Smooth muscle cell (in vitro differentiated cells): ENCODE measurements around the gene DDX39B. TPM values are rescaled to one million over a fixed set of nuclear protein-coding genes. Genes with fewer than 3 reads are reported as not detected.

Experiments
- DNase-seq: peaks from one replicate; lab custom pipeline; 2025; ENCODE audit not compliant: unreplicated experiment; lab: John Stamatoyannopoulos, UW
- H2AFZ ChIP-seq: fragments of 200-600 bp; sonication (generic); 2 replicates; pipeline ENCODE4 v1.6.0; 2016; ENCODE audit warnings: antibody characterized with exemption, low read depth, mild to moderate bottlenecking
- H3F3A ChIP-seq: fragments of 200-600 bp; sonication (generic); 2 replicates; pipeline ENCODE4 v1.6.0; 2017; ENCODE audit warnings: antibody characterized with exemption, low read depth
- H3K27ac ChIP-seq: fragments of 200-600 bp; sonication (generic); 2 replicates; pipeline ENCODE4 v1.5.1; 2016; ENCODE audit warnings: low read depth, mild to moderate bottlenecking
- H3K27me3 ChIP-seq: fragments of 200-600 bp; sonication (generic); 2 replicates; pipeline ENCODE4 v1.6.1; 2016; ENCODE audit warnings: low read depth, mild to moderate bottlenecking
- H3K36me3 ChIP-seq: fragments of 200-600 bp; sonication (generic); 2 replicates; pipeline ENCODE4 v1.5.1; 2016; ENCODE audit warnings: low read depth
- H3K4me1 ChIP-seq: fragments of 200-600 bp; sonication (generic); 2 replicates; pipeline ENCODE4 v1.5.1; 2016; ENCODE audit warnings: low read depth
- H3K4me2 ChIP-seq: fragments of 200-600 bp; sonication (generic); 2 replicates; pipeline ENCODE4 v1.6.0; 2016; ENCODE audit warnings: mild to moderate bottlenecking
- H3K4me3 ChIP-seq: fragments of 200-600 bp; sonication (generic); 2 replicates; pipeline ENCODE4 v1.5.1; 2016; ENCODE audit warnings: mild to moderate bottlenecking
- H3K79me2 ChIP-seq: fragments of 200-600 bp; sonication (generic); 2 replicates; pipeline ENCODE4 v1.6.0; 2016; ENCODE audit warnings: low read depth, mild to moderate bottlenecking
- H3K9ac ChIP-seq: fragments of 200-600 bp; sonication (generic); 2 replicates; pipeline ENCODE4 v1.6.0; 2016; ENCODE audit warnings: low read depth
- H3K9me3 ChIP-seq: fragments of 200-600 bp; sonication (generic); replicated peaks from 2 replicates; pipeline ENCODE4 v1.5.1; 2016; ENCODE audit warnings: low read depth
- H4K20me1 ChIP-seq: fragments of 200-600 bp; sonication (generic); 2 replicates; pipeline ENCODE4 v1.6.0; 2016; ENCODE audit warnings: low read depth
- whole genome bisulfite sequencing: methylation state at CpG from one replicate; pipeline ENCODE4 v1.1.7; 2016; ENCODE audit warnings: low lambda C conversion rate; 5-methylcytosine and 5-hydroxymethylcytosine counted together
- polyA plus RNA-seq: library from polyadenylated mRNA; unstranded; fragments of >200 nt; fragmentation: Nextera tagmentation; extraction: Ambion mirVana; gene quantifications from 2 replicates; pipeline ENCODE4 v1.2.1, GENCODE V29; 2016
- total RNA-seq: library from RNA; depleted of rRNA; stranded (reverse); fragments of >200 nt; gene quantifications from 2 replicates; pipeline ENCODE4 v1.2.3, GENCODE V29; 2014
- TF ChIP-seq, protein P1 (sequence below): fragments of 200-600 bp; sonication (generic); IDR thresholded peaks from 2 replicates; pipeline ENCODE4 v1.5.1; 2017; ENCODE audit warnings: borderline replicate concordance, mild to moderate bottlenecking, antibody characterized with exemption; ENCODE audit not compliant: insufficient read depth, poor library complexity, severe bottlenecking

The DDX39B gene
- total and polyA plus RNA-seq, 2 experiments from 2014 or later = 117 to 153 TPM

DNA sequence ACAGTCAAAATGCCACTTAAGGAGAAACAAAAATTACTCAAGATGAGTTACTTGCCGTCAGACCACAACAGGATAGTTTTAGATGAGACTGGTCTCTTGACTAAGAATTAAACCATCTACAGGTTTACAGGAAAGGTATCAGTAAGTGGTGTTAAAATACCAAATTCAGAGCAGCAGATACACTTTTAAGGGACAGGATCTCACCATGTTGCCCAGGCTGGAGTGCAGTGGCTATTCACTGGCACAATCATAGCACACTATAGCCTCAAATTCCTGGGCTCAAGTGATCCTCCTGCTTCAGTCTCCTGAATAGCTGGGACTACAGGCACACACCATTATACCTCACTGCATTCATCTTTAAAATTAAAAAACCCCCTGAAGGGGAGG is 8.4 kb downstream of the DDX39B start:
- H3K79me2 ChIP-seq = peaks cover 32% of the 10 kb centered on the region
- TF ChIP-seq, protein P1, sequence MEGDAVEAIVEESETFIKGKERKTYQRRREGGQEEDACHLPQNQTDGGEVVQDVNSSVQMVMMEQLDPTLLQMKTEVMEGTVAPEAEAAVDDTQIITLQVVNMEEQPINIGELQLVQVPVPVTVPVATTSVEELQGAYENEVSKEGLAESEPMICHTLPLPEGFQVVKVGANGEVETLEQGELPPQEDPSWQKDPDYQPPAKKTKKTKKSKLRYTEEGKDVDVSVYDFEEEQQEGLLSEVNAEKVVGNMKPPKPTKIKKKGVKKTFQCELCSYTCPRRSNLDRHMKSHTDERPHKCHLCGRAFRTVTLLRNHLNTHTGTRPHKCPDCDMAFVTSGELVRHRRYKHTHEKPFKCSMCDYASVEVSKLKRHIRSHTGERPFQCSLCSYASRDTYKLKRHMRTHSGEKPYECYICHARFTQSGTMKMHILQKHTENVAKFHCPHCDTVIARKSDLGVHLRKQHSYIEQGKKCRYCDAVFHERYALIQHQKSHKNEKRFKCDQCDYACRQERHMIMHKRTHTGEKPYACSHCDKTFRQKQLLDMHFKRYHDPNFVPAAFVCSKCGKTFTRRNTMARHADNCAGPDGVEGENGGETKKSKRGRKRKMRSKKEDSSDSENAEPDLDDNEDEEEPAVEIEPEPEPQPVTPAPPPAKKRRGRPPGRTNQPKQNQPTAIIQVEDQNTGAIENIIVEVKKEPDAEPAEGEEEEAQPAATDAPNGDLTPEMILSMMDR = no peak
- H3F3A ChIP-seq = peaks cover 32% of the 10 kb centered on the region
- no peaks in the 10 kb centered on the region for H3K4me1 ChIP-seq
- no peak for DNase-seq
- H3K27ac ChIP-seq = no peak overlapping the region
- no peak overlapping the region for H3K4me2 ChIP-seq
- H3K4me3 ChIP-seq = no peak overlapping the region
- H3K27me3 ChIP-seq = no peaks in the 10 kb centered on the region
- H2AFZ ChIP-seq = no peak overlapping the region
- no peak overlapping the region for H3K9ac ChIP-seq
- peaks cover 27% of the 10 kb centered on the region for H3K36me3 ChIP-seq
- H3K9me3 ChIP-seq = no peaks in the 10 kb centered on the region
- WGBS = 95% methylated on average over 1 of the region's 1 CpG
- H4K20me1 ChIP-seq = peaks cover 92% of the 10 kb centered on the region

DNA sequence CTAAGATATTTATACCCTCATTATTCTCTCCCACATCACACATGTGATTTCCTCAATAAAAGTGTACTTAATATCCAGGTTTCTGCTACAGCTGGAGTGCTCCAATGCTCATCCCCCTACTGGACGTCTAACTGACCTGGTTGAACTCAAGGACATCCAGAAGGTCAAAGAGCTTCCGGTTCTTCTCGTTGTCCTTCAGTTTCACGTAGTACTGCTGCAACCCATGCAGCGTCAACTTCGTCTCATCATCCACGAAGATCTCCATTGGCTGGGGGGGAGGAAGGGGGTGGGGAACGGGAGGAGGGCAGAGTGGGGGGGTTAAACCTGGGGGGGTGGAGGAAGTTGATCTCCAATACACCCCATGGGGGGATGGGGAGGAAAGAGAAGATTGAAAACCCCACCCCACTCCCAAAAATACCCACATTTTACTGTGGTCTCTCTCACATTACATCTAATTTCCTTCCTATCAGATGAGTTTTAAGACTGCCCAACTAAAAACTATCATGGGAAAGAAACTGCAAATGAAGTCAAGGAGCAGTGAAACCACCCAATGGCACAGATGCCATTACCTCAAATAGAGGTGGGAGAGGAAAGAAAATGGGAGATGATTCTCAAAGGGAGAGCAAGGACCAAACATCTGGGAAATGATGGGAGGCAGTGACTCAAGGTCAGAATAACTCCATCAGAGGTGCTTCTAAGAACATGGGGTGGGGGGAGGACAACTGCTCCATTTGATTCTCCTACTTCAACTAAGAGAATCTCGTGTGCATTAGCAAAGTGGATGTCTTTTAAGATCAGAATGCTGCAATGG is 9.0 kb downstream of the DDX39B start:
- TF ChIP-seq, protein P1 = no peak
- WGBS = 90% methylated on average over 9 of the region's 9 CpGs
- Histone ChIP-seq H3K27me3 (no peaks in the 10 kb centered on the region), H3K27ac (no peak overlapping the region), H3K36me3 (peaks cover 27% of the 10 kb centered on the region), H3K4me3 (no peak overlapping the region), H3K9me3 (no peaks in the 10 kb centered on the region), H4K20me1 (peaks cover 86% of the 10 kb centered on the region), H3K4me1 (no peaks in the 10 kb centered on the region), H2AFZ (no peak overlapping the region), H3F3A (peaks cover 32% of the 10 kb centered on the region), H3K4me2 (no peak overlapping the region), H3K9ac (no peak overlapping the region), H3K79me2 (peaks cover 26% of the 10 kb centered on the region)
- no peak for DNase-seq

DNA sequence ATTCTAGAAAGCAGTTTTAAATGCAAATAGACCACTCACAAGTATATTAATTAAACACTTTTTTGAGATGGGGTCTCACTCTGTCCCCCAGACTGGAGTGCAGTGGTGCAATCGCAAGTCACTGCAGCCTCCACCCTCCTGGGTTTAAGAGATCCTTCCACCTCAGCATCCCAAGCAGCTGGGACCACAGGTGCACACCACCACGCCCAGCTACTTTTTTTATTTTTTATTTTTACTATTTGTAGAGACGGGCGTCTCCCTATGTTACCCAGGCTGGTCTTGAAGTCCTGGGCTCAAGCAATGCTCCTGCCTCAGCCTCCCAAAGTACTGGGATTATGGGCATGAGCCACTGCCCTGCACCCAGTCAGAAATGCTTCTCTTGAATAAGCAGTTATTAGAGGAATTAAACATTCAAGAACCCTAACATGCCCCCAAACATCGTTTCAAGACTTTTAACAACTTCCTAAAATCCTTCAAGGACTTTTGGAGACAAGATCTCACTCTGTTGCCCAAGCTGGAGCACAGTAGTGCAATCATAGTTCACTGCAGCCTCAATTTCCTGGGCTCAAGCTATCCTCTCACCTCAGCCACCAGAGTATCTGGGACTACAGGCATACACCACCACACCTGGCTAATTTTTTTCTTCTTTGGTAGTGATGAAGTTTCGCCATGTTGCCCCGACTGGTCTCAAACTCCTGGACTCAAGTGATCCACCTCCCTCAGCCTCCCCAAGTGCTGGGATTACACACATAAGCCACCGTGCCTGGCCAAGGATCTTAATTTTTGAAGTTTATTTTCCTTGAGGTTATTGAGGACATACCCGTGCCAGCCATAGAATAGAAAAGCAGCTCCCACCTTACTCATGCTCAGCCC is 9.8 kb downstream of the DDX39B start:
- Histone ChIP-seq H3K4me2 (no peak overlapping the region), H2AFZ (no peak overlapping the region), H3K27me3 (no peaks in the 10 kb centered on the region), H3K79me2 (peaks cover 18% of the 10 kb centered on the region), H3F3A (peaks cover 32% of the 10 kb centered on the region), H3K9ac (no peak overlapping the region), H3K36me3 (peaks cover 27% of the 10 kb centered on the region), H3K4me1 (no peaks in the 10 kb centered on the region), H3K4me3 (no peak overlapping the region), H4K20me1 (peaks cover 77% of the 10 kb centered on the region), H3K9me3 (no peaks in the 10 kb centered on the region), H3K27ac (no peak overlapping the region)
- WGBS = 85% methylated on average over 9 of the region's 9 CpGs
- TF ChIP-seq, protein P1 = no peak
- DNase-seq = no peak
